A375 (cell line): Measurements from ENCODE around the gene NT5C3B. TPM values are rescaled to one million over a fixed set of nuclear protein-coding genes. Genes with fewer than 3 reads are reported as not detected.

Experiments used
- small RNA-seq: library from RNA; depleted of rRNA; stranded (forward); fragments of <200 nt; gene quantifications from one replicate; pipeline ENCODE3, GENCODE V24; 2014
- total RNA-seq: library from RNA; depleted of rRNA; stranded (reverse); fragments of >200 nt; shearing (Covaris generic); gene quantifications from 2 replicates; pipeline ENCODE4 v1.2.3, GENCODE V29; 2014; rRNA removed

NT5C3B gene
- total RNA-seq, result 85.6 and 94.7 TPM in 2 replicates

GRCh38 chr17:41835800-41836549 lies at the start of gene NT5C3B:
NT5C3B (minus strand) TSS chr17:41836232; CDS start chr17:41836193, 39 bp downstream.

GRCh38 chr17:41864836-41865595 lies 29.0 kb upstream of the NT5C3B start, which contains the start of gene KLHL11:
KLHL11 (minus strand) TSS chr17:41865423; CDS start chr17:41865370, 53 bp downstream.

GRCh38 chr17:41837761-41838538 lies 1.9 kb upstream of the NT5C3B start, which contains the start of gene KLHL10:
KLHL10 (plus strand) TSS chr17:41837825; CDS start chr17:41837933, 108 bp downstream.

GRCh38 chr17:41812381-41813151 lies 23.5 kb downstream of the NT5C3B start, which contains the start of gene FKBP10:
FKBP10 (plus strand) TSS chr17:41813004; CDS start chr17:41813035, 31 bp downstream.

GRCh38 chr17:41811549-41812380 lies 24.3 kb downstream of the NT5C3B start, which contains the start of gene P3H4:
P3H4 (minus strand) TSS chr17:41811949; CDS start chr17:41811915, 34 bp downstream.

GRCh38 chr17:41786227-41787020 lies 49.6 kb downstream of the NT5C3B start, which contains the start of gene JUP:
JUP (minus strand) TSS chr17:41786711; CDS start chr17:41771854, 14,857 bp downstream.

Small RNA genes lying within 50 kb of the gene (small RNA-seq; reads per million reads assigned to genes)
- not detected for gene AC125257.2

Other genes starting within 250 kb of the NT5C3B start
- 56.1 and 63.7 TPM in 2 replicates for gene KRT14, start 249.3 kb downstream of the NT5C3B start, total RNA-seq
- gene KRT16, start 223.5 kb downstream of the NT5C3B start, total RNA-seq, result 1.4 and 1.6 TPM in 2 replicates
- 0.45 TPM in 2 replicates for gene KRT17, start 211.7 kb downstream of the NT5C3B start, total RNA-seq
- gene EIF1, start 147.3 kb downstream of the NT5C3B start, total RNA-seq, result 130 and 141 TPM in 2 replicates
- not detected in 2 replicates for gene GAST, start 123.9 kb downstream of the NT5C3B start, total RNA-seq
- gene HAP1, start 101.6 kb downstream of the NT5C3B start, total RNA-seq, result 0.15 TPM in 1 of 2 replicates, not detected in the other
- 5.9 and 6.1 TPM in 2 replicates for gene JUP, start 49.5 kb downstream of the NT5C3B start, total RNA-seq
- 53.4 and 66.4 TPM in 2 replicates for gene P3H4, start 24.3 kb downstream of the NT5C3B start, total RNA-seq
- gene FKBP10, start 23.2 kb downstream of the NT5C3B start, total RNA-seq, result 259 and 283 TPM in 2 replicates
- not detected in 2 replicates for gene KLHL10, start 1.6 kb upstream of the NT5C3B start, total RNA-seq
- gene KLHL11, start 29.2 kb upstream of the NT5C3B start, total RNA-seq, result 25.5 and 26.7 TPM in 2 replicates
- gene ACLY, start 82.7 kb upstream of the NT5C3B start, total RNA-seq, result 124 and 136 TPM in 2 replicates
- gene ODAD4, start 94.4 kb upstream of the NT5C3B start, total RNA-seq, result 7.9 and 9.4 TPM in 2 replicates
- gene CNP, start 130.6 kb upstream of the NT5C3B start, total RNA-seq, result 162 and 173 TPM in 2 replicates
- gene DNAJC7, start 181.2 kb upstream of the NT5C3B start, total RNA-seq, result 129 and 133 TPM in 2 replicates
- 81.9 and 82.1 TPM in 2 replicates for gene NKIRAS2, start 183.9 kb upstream of the NT5C3B start, total RNA-seq
- 2.9 and 3.2 TPM in 2 replicates for gene C17orf113, start 214.4 kb upstream of the NT5C3B start, total RNA-seq